GM12878 (cell line): ENCODE results near the gene TMEM151A. TPM values are rescaled to one million over a fixed set of nuclear protein-coding genes. Genes with fewer than 3 reads are reported as not detected.

Experiments
- ATAC-seq: fragments of 200-7000 bp; cut with Tn5 transposase; 3 replicates; pipeline ENCODE4 v1.9.1; 2020; ENCODE audit warnings: mild to moderate bottlenecking, moderate library complexity
- BruUV-seq: library from RNA; stranded (reverse); fragments of 400-500 nt; replicated peaks from 2 replicates; lab custom pipeline; 2021; lab: Mats Ljungman, UMichigan
- CTCF ChIA-PET: fragments of 300-600 bp; sonication (Branson Sonifier 250); formaldehyde crosslinking; extraction: SDS; loops from one replicate; lab custom pipeline; 2021; ENCODE audit warnings: inconsistent platforms; lab: Yijun Ruan, JAX
- POLR2A ChIA-PET: fragments of 350-600 bp; formaldehyde crosslinking; extraction: SDS; loops from one replicate; lab custom pipeline; 2021; ENCODE audit warnings: inconsistent platforms; lab: Charles Lee
- RAD21 ChIA-PET: fragments of 300-600 bp; sonication (Branson Sonifier 250); formaldehyde crosslinking; loops from one replicate; lab custom pipeline; 2023; ENCODE audit warnings: antibody characterized with exemption; ENCODE audit not compliant: unreplicated experiment; lab: Charles Lee
- SMC1A ChIA-PET: fragments of 300-600 bp; sonication (Branson Sonifier 250); formaldehyde crosslinking; loops from one replicate; lab custom pipeline; 2023; ENCODE audit not compliant: unreplicated experiment, uncharacterized antibody; lab: Charles Lee
- DNase-seq: peaks from one replicate; pipeline ENCODE4 v3.0.0-alpha.2; 2011; ENCODE audit warnings: low read depth, low spot score
- FAIRE-seq: peaks from 3 replicates; lab custom pipeline; 2011; peaks lifted over from hg19 to GRCh38; lab: Jason Lieb, UNC
- H2AFZ ChIP-seq: 2 replicates; pipeline ENCODE4 v1.6.0; 2011; ENCODE audit warnings: low read depth, low read length, control low read depth; ENCODE audit not compliant: control insufficient read depth
- H3K27ac ChIP-seq: 2 replicates; pipeline ENCODE4 v1.5.1; 2011; ENCODE audit warnings: control low read depth; ENCODE audit not compliant: control insufficient read depth, insufficient read depth
- H3K27me3 ChIP-seq, 2 experiments: replicated peaks in 1 of 2; 2 replicates each; pipeline versions ENCODE4 v1.6.0 to v1.6.1; 2011; ENCODE audit warnings: low read length in 1 of 2; ENCODE audit not compliant: control insufficient read depth in 2 of 2, insufficient read depth in 2 of 2
- H3K36me3 ChIP-seq, 2 experiments: 2 replicates each; pipeline ENCODE4 v1.5.1; 2011; ENCODE audit warnings: low read length in 1 of 2; ENCODE audit not compliant: control insufficient read depth in 2 of 2, insufficient read depth in 2 of 2
- H3K4me1 ChIP-seq: 2 replicates; pipeline ENCODE4 v1.6.1; 2011; ENCODE audit warnings: mild to moderate bottlenecking, low read length, moderate library complexity, mixed read lengths; ENCODE audit not compliant: control insufficient read depth, insufficient read depth
- H3K4me2 ChIP-seq: 2 replicates; pipeline ENCODE4 v1.6.0; 2011; ENCODE audit warnings: control low read depth; ENCODE audit not compliant: control insufficient read depth, insufficient read depth
- H3K4me3 ChIP-seq: fragments of 200-600 bp; sonication (generic); 2 replicates; pipeline ENCODE4 v1.5.1; 2016
- H3K79me2 ChIP-seq: 2 replicates; pipeline ENCODE4 v1.6.0; 2011; ENCODE audit warnings: low read length; ENCODE audit not compliant: control insufficient read depth, insufficient read depth
- H3K9ac ChIP-seq: 2 replicates; pipeline ENCODE4 v1.8.0; 2011; ENCODE audit warnings: low read length, control low read depth, mixed read lengths; ENCODE audit not compliant: control insufficient read depth, insufficient read depth
- H3K9me3 ChIP-seq: replicated peaks from 3 replicates; pipeline ENCODE4 v1.5.1; 2011; ENCODE audit warnings: mild to moderate bottlenecking, low read length; ENCODE audit not compliant: control insufficient read depth, insufficient read depth
- H4K20me1 ChIP-seq: 2 replicates; pipeline ENCODE4 v1.6.0; 2011; ENCODE audit not compliant: control insufficient read depth, insufficient read depth
- FOXK2 ChIP-seq: fragments of 450-650 bp; IDR thresholded peaks from 2 replicates; pipeline ENCODE4 v1.6.1; 2017; ENCODE audit warnings: mild to moderate bottlenecking, moderate library complexity
- IKZF2 ChIP-seq, 2 experiments: fragments of 450-650 bp; IDR thresholded peaks; 2 replicates each; pipeline ENCODE4 v1.6.1; 2017; ENCODE audit warnings: mild to moderate bottlenecking in 2 of 2, moderate library complexity in 2 of 2
- IRF3 ChIP-seq: fragments of 450-650 bp; IDR thresholded peaks from 2 replicates; pipeline ENCODE4 v1.6.1; 2014; ENCODE audit warnings: mild to moderate bottlenecking
- IRF4 ChIP-seq: IDR thresholded peaks from 2 replicates; pipeline ENCODE4 v1.6.1; 2011; ENCODE audit warnings: low read depth, low read length
- MTA3 ChIP-seq: IDR thresholded peaks from 2 replicates; pipeline ENCODE4 v1.6.1; 2012; ENCODE audit warnings: low read length, inconsistent platforms, borderline replicate concordance
- RB1 ChIP-seq: fragments of 450-650 bp; formaldehyde crosslinking; IDR thresholded peaks from 2 replicates; pipeline ENCODE4 v1.6.1; 2017; ENCODE audit warnings: mild to moderate bottlenecking, borderline replicate concordance
- RELA ChIP-seq: fragments of 450-650 bp; IDR thresholded peaks from 2 replicates; pipeline ENCODE4 v1.8.0; 2014; ENCODE audit warnings: borderline replicate concordance; ENCODE audit not compliant: partially characterized antibody
- WGBS: methylation state at CpG from one replicate; pipeline ENCODE4 v1.1.6; 2016; ENCODE audit warnings: low lambda C conversion rate; ENCODE audit not compliant: insufficient replicate concordance, insufficient coverage; ENCODE audit errors: missing lambda C conversion rate; 5-methylcytosine and 5-hydroxymethylcytosine counted together
- in situ Hi-C: fragments of 300-500 bp; cut with MboI; formaldehyde crosslinking; loops from 9 replicates; pipeline ENCODE4 v1.14.3; 2018; ENCODE audit warnings: mixed read lengths
- intact Hi-C: fragments of 100-400 bp; cut with micrococcal nuclease; formaldehyde crosslinking; loops from one replicate; pipeline ENCODE4 v1.14.2; 2022; ENCODE audit not compliant: unreplicated experiment
- polyA plus RNA-seq, 11 experiments: library from polyadenylated mRNA; depleted of rRNA in 4 of 11; unstranded in 6 of 11; stranded (reverse) in 5 of 11; fragments of >200 nt; fragmentation: Nextera tagmentation in 4 of 11; fragmentation: Illumina TruSeq in 1 of 11; extraction: Ambion mirVana in 4 of 11; extraction: Trizol in 1 of 11; gene quantifications; 1 replicate in 1 of 11; 2 replicates in 10 of 11; pipeline versions ENCODE4 v1.2.1 to v1.2.3, GENCODE V29; 2011 to 2016; ENCODE audit warnings: inconsistent platforms in 2 of 11, missing spikeins in 2 of 11, low read depth in 1 of 11
- total RNA-seq, 4 experiments: library from RNA; depleted of rRNA in 3 of 4; stranded (reverse); fragments of >200 nt in 3 of 4; fragmentation: Illumina TruSeq in 1 of 4; extraction: Trizol in 1 of 4; gene quantifications; 2 replicates each; pipeline versions ENCODE4 v1.2.1 to v1.2.3, GENCODE V29; 2013 to 2021

The TMEM151A gene
- total and polyA plus RNA-seq, 10 of the 15 experiments (the other 5 are each of a cell fraction or from before 2014, with no cell fraction given), result not detected

- Histone ChIP-seq H4K20me1 (no peaks in the 10 kb centered on the region), H3K27me3 (no peaks in the 10 kb centered on the region; a peak in 1 of 4 replicates), H3K4me2 (no peak overlapping the region), H3K9ac (no peak overlapping the region), H3K79me2 (no peaks in the 10 kb centered on the region), H3K27ac (no peak overlapping the region), H3K9me3 (no peaks in the 10 kb centered on the region), H3K36me3 (no peaks in the 10 kb centered on the region), H2AFZ (no peak overlapping the region), H3K4me1 (peaks cover 18% of the 10 kb centered on the region), H3K4me3 (no peak overlapping the region)
- no peak for DNase-seq
- no peak for FAIRE-seq
- POLR2A ChIA-PET, result no interaction called here
- SMC1A ChIA-PET, result no interaction called here
- CTCF ChIA-PET, result interaction anchor here (6.1 to 6.3 kb wide), 2 partner anchors 17 to 73 kb away, joined by 96 to 166 read pairs; no protein-coding TSS in a partner anchor
- intact Hi-C loops (no loop called here), in situ Hi-C loops (no loop called here)
- WGBS, result 100% methylated on average over 1 of the region's 1 CpG
- RAD21 ChIA-PET, result interaction anchor here (1.7 kb wide), 1 partner anchor 13 kb away, joined by 4 read pairs; no protein-coding TSS in a partner anchor
- TF ChIP-seq IKZF2 (IDR thresholded peaks at IDR 0.05) (no peak), RELA (no peak), IRF4 (no peak), MTA3 (no peak)
- no TSS peak for BruUV-seq
- no peak for ATAC-seq
These were observed 22.4 kb downstream of the TMEM151A start for GRCh38 chr11:66314186-66314501.

- TF ChIP-seq IRF3 (no peak), FOXK2 (no peak), RB1 (no peak)
- no TSS peak for BruUV-seq
- Histone ChIP-seq H3K4me1 (peaks cover 18% of the 10 kb centered on the region), H3K9ac (no peak overlapping the region), H3K4me2 (no peak overlapping the region), H3K4me3 (no peak overlapping the region), H4K20me1 (no peaks in the 10 kb centered on the region), H3K9me3 (no peaks in the 10 kb centered on the region; the same call in 2 of the 3 replicates), H2AFZ (no peak overlapping the region), H3K27me3 (no peaks in the 10 kb centered on the region; a peak in 1 of 4 replicates), H3K79me2 (no peaks in the 10 kb centered on the region), H3K27ac (no peak overlapping the region), H3K36me3 (no peaks in the 10 kb centered on the region)
- no peak for FAIRE-seq
- RAD21 ChIA-PET, result no interaction called here
- in situ Hi-C loops, result no loop called here
- intact Hi-C loops, result no loop called here
- CTCF ChIA-PET, result interaction anchor here (0.9 to 6.1 kb wide), 2 partner anchors 72 to 73 kb away, joined by 3 to 166 read pairs; no protein-coding TSS in a partner anchor
- DNase-seq, result no peak
- SMC1A ChIA-PET, result interaction anchor here (0.7 kb wide), 1 partner anchor 14 kb away, joined by 3 read pairs; no protein-coding TSS in a partner anchor
- WGBS, result 48% methylated on average over 17 of the region's 17 CpGs
- ATAC-seq, result no peak
- POLR2A ChIA-PET, result no interaction called here
These were observed 23.1 kb downstream of the TMEM151A start for GRCh38 chr11:66314561-66315497.
